Spleen (tissue), 11 donors: Measurements from ENCODE around the gene ING2. TPM values are rescaled to one million over a fixed set of nuclear protein-coding genes. Genes with fewer than 3 reads are reported as not detected.

Experiments
- DNase-seq: peaks from one replicate; pipeline ENCODE4 v3.0.0-alpha.2; 2020
- H3K27ac ChIP-seq, 8 donors: fragments of 200-600 bp; sonication (generic) in 7 of 8; 1 replicate in 4 of 8; 2 replicates in 4 of 8; pipeline versions ENCODE4 v1.5.0 to v1.8.0; 2016 to 2021; ENCODE audit warnings: inconsistent platforms in 4 of 8, mild to moderate bottlenecking in 4 of 8, moderate library complexity in 1 of 8
- H3K27me3 ChIP-seq, 7 donors: fragments of 200-600 bp; sonication (generic) in 6 of 7; replicated peaks in 1 of 7; 1 replicate in 4 of 7; 2 replicates in 3 of 7; pipeline versions ENCODE4 v1.5.0 to v1.8.0; 2016 to 2021; ENCODE audit warnings: inconsistent platforms in 3 of 7, mild to moderate bottlenecking in 1 of 7
- H3K36me3 ChIP-seq, 6 donors: fragments of 200-600 bp; sonication (generic) in 5 of 6; 1 replicate in 4 of 6; 2 replicates in 2 of 6; pipeline versions ENCODE4 v1.5.0 to v1.8.0; 2016 to 2021; ENCODE audit warnings: inconsistent platforms in 2 of 6
- H3K4me1 ChIP-seq, 6 donors: fragments of 200-600 bp; sonication (generic) in 5 of 6; 1 replicate in 3 of 6; 2 replicates in 3 of 6; pipeline versions ENCODE4 v1.5.0 to v1.8.0; 2016 to 2021; ENCODE audit warnings: inconsistent platforms in 3 of 6
- H3K4me3 ChIP-seq, 8 donors: fragments of 200-600 bp; sonication (generic) in 7 of 8; 1 replicate in 4 of 8; 2 replicates in 4 of 8; pipeline versions ENCODE4 v1.5.0 to v1.8.0; 2016 to 2021; ENCODE audit warnings: inconsistent platforms in 4 of 8, mild to moderate bottlenecking in 4 of 8, moderate library complexity in 2 of 8
- H3K9me3 ChIP-seq, 8 donors: fragments of 200-600 bp; sonication (generic) in 7 of 8; 1 replicate in 4 of 8; 2 replicates in 4 of 8; pipeline versions ENCODE4 v1.5.0 to v1.8.0; 2016 to 2021; ENCODE audit warnings: inconsistent platforms in 4 of 8
- CTCF ChIP-seq, 11 experiments: fragments of 200-600 bp in 7 of 11; fragments of 450-650 bp in 4 of 11; sonication (generic) in 4 of 11; IDR thresholded peaks in 8 of 11; conservative IDR thresholded peaks in 3 of 11; 1 replicate in 7 of 11; 2 replicates in 4 of 11; pipeline versions ENCODE4 v1.4.0 to v1.8.0; 2016 to 2021; ENCODE audit warnings: antibody characterized with exemption in 11 of 11, inconsistent platforms in 4 of 11, mild to moderate bottlenecking in 1 of 11
- POLR2A ChIP-seq, 3 donors: fragments of 450-650 bp; IDR thresholded peaks; one replicate each; pipeline ENCODE4 v1.5.1; 2017; ENCODE audit warnings: antibody characterized with exemption in 3 of 3, mild to moderate bottlenecking in 1 of 3
- POLR2AphosphoS5 ChIP-seq, 3 donors: sonication (generic); formaldehyde crosslinking; IDR thresholded peaks; one replicate each; pipeline ENCODE4 v1.5.1; 2017; ENCODE audit warnings: antibody characterized with exemption in 3 of 3
- WGBS, 5 donors: extraction: QIAGEN DNeasy Blood & Tissue Kit in 3 of 5; methylation state at CpG; one replicate each; pipeline versions ENCODE4 v1.1.5 to v1.1.7; 2013 to 2018; 5-methylcytosine and 5-hydroxymethylcytosine counted together
- intact Hi-C: fragments of 100-400 bp; cut with DNase I; formaldehyde crosslinking; loops from one replicate; pipeline ENCODE4 v1.15.0; 2023; ENCODE audit warnings: low total_unique reads
- polyA plus RNA-seq, 3 donors: library from polyadenylated mRNA; stranded (reverse); fragments of 200-250 nt; gene quantifications; one replicate each; pipeline ENCODE4 v1.2.1, GENCODE V29; 2013
- total RNA-seq, 7 donors: library from RNA; depleted of rRNA in 3 of 7; stranded (reverse); fragments of >200 nt in 3 of 7; fragmentation: NEBNext Ultra II Directional in 4 of 7; extraction: Animal tissue kit (Norgen Biotek cat#: 25700) in 4 of 7; gene quantifications; one replicate each; pipeline versions ENCODE4 v1.1.0 to v1.2.1, GENCODE V29; 2016 to 2021
- donor health status: healthy with polysubstance abuse.
- donor health status: DM: no; HTN: no; CAD: no; lungs with moderate emphysema.
- donor health status: DM: no; HTN: no; CAD: no.
- donor health status: Bipolar disorder and iron deficiency.
- donor health status: healthy.
- donor health status: DM: no; HTN: no; CAD: no.
- donor health status: DM: yes; HTN: yes; CAD: no.

Gene ING2
- total and polyA plus RNA-seq, 10 donors: 4.2 to 21.7 (median 10.0) TPM

- 73 to 85% (median 77%) methylated on average over 5 of the region's 5 CpGs for WGBS, 5 donors
- H3K36me3 ChIP-seq: no peaks in the 10 kb centered on the region
- TF ChIP-seq POLR2A (IDR thresholded peaks at IDR 0.05): no peak
- no peak for TF ChIP-seq POLR2AphosphoS5 (IDR thresholded peaks at IDR 0.05)
- no peak for TF ChIP-seq CTCF (IDR thresholded peaks at IDR 0.05 in 8 of 11, conservative IDR thresholded peaks at IDR 0.05 in 3 of 11)
- intact Hi-C loops: no loop called here
- DNase-seq: no peak
- H3K9me3 ChIP-seq: peaks cover 0 to 15% (median 10%) of the 10 kb centered on the region in 8 donors
- no peak overlapping the region for H3K27ac ChIP-seq
- peaks cover 0 to 18% (median 0%) of the 10 kb centered on the region in 7 donors for H3K27me3 ChIP-seq
- no peaks in the 10 kb centered on the region for H3K4me1 ChIP-seq
- no peak overlapping the region for H3K4me3 ChIP-seq
Observed at GRCh38 chr4:183544109-183544508, 39.3 kb downstream of the ING2 start.

- Histone ChIP-seq H3K27ac (no peak overlapping the region), H3K27me3 (peaks cover 0 to 16% (median 0%) of the 10 kb centered on the region in 7 donors), H3K9me3 (peaks cover 0 to 15% (median 10%) of the 10 kb centered on the region in 8 donors), H3K4me3 (no peak overlapping the region), H3K4me1 (no peaks in the 10 kb centered on the region), H3K36me3 (no peaks in the 10 kb centered on the region)
- no peak for TF ChIP-seq CTCF (IDR thresholded peaks at IDR 0.05 in 8 of 11, conservative IDR thresholded peaks at IDR 0.05 in 3 of 11)
- no peak for TF ChIP-seq POLR2AphosphoS5 (IDR thresholded peaks at IDR 0.05)
- no peak for TF ChIP-seq POLR2A (IDR thresholded peaks at IDR 0.05)
- intact Hi-C loops: no loop called here
- DNase-seq: no peak
- 91 to 97% (median 94%) methylated on average over 6 of the region's 6 CpGs for WGBS, 5 donors
Observed at GRCh38 chr4:183546376-183546775, 41.5 kb downstream of the ING2 start.

- TF ChIP-seq POLR2AphosphoS5 (IDR thresholded peaks at IDR 0.05) (no peak), CTCF (IDR thresholded peaks at IDR 0.05 in 8 of 11, conservative IDR thresholded peaks at IDR 0.05 in 3 of 11) (no peak), POLR2A (IDR thresholded peaks at IDR 0.05) (no peak)
- DNase-seq: no peak
- Histone ChIP-seq H3K27ac (no peak overlapping the region), H3K36me3 (no peaks in the 10 kb centered on the region), H3K9me3 (peaks cover 0 to 15% (median 10%) of the 10 kb centered on the region in 8 donors), H3K27me3 (peaks cover 0 to 15% (median 0%) of the 10 kb centered on the region in 7 donors), H3K4me1 (no peaks in the 10 kb centered on the region), H3K4me3 (no peak overlapping the region)
- 68 to 88% (median 78%) methylated on average over 3 of the region's 3 CpGs for WGBS, 5 donors
- intact Hi-C loops: no loop called here
Observed at GRCh38 chr4:183548306-183548705, 43.4 kb downstream of the ING2 start.

GRCh38 chr4:183550345-183551093, 45.7 kb downstream of the ING2 start:
- Histone ChIP-seq H3K27me3 (peaks cover 0 to 15% (median 0%) of the 10 kb centered on the region in 7 donors), H3K4me3 (no peak overlapping the region), H3K9me3 (no peaks in the 10 kb centered on the region), H3K27ac (no peak overlapping the region), H3K36me3 (no peaks in the 10 kb centered on the region), H3K4me1 (no peaks in the 10 kb centered on the region)
- no peak for TF ChIP-seq CTCF (IDR thresholded peaks at IDR 0.05 in 8 of 11, conservative IDR thresholded peaks at IDR 0.05 in 3 of 11)
- no peak for TF ChIP-seq POLR2AphosphoS5 (IDR thresholded peaks at IDR 0.05)
- no peak for TF ChIP-seq POLR2A (IDR thresholded peaks at IDR 0.05)
- WGBS, 5 donors: 82 to 93% (median 88%) methylated on average over 5 of the region's 5 CpGs
- intact Hi-C loops: no loop called here
- DNase-seq: no peak
